Neuron (in vitro differentiated cells): ENCODE results near the gene IPO11.

ENCODE experiments used
- H2AFZ ChIP-seq: one replicate; pipeline ENCODE4 v1.6.1; 2013; ENCODE audit warnings: low read depth, mild to moderate bottlenecking, inconsistent platforms, low read length, moderate library complexity
- H3K27me3 ChIP-seq: one replicate; pipeline ENCODE4 v1.6.1; 2013; ENCODE audit warnings: low read length; ENCODE audit not compliant: insufficient read depth
- H3K36me3 ChIP-seq: one replicate; pipeline ENCODE4 v1.6.1; 2013; ENCODE audit warnings: low read length; ENCODE audit not compliant: insufficient read depth
- H3K4me1 ChIP-seq: one replicate; pipeline ENCODE4 v1.6.1; 2013; ENCODE audit warnings: low read length; ENCODE audit not compliant: insufficient read depth
- H3K4me3 ChIP-seq: 2 replicates; pipeline ENCODE4 v1.5.1; 2013; ENCODE audit warnings: mild to moderate bottlenecking, low read length, moderate library complexity
- H3K9me3 ChIP-seq: one replicate; pipeline ENCODE4 v1.6.1; 2013; ENCODE audit warnings: low read length

IPO11 gene

DNA sequence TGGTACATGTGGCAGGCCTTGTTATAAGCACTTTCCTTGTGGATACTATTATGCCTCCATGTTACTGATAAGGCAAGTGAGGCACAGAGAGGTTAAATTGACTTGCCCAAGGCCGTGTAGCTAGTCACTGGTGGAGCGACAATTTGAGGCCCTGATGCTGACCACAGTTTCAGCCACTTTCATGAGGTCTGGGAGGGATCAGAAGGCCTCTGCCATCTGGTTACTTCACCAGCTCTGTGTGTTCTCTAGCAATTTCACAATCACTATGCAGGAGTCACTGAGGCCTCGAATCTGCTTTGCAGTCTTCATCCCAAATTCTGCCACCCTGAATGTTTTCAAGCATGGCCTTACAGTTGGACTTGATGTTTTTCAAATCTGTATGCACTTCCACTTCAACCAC, 175.2 kb downstream of the IPO11 start:
- no peaks in the 10 kb centered on the region for H3K4me1 ChIP-seq
- no peak overlapping the region for H3K4me3 ChIP-seq
- H3K27me3 ChIP-seq, result no peaks in the 10 kb centered on the region
- no peak overlapping the region for H2AFZ ChIP-seq
- H3K9me3 ChIP-seq, result no peaks in the 10 kb centered on the region
- H3K36me3 ChIP-seq, result peaks cover 9% of the 10 kb centered on the region

DNA sequence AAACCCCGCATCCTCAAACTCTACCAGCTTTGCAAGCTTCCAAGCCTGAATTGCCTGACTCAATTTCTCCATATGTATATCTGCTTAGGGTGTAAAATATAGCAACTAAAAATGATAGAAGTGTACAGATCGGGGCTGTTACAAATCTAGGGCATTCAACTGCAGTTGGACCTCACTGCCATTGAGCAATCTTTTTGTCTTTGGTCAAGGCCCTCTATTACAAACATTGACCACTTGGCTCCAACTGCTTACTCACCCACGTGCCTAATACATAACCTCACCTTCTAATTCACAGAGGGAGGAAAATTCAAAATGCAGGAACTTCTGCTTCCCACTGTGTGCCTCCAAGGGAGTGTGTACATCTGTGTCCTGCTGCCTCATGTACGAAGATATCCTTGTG, 176.1 kb downstream of the IPO11 start:
- Histone ChIP-seq H3K36me3 (peaks cover 16% of the 10 kb centered on the region), H3K27me3 (no peaks in the 10 kb centered on the region), H3K4me1 (no peaks in the 10 kb centered on the region), H3K4me3 (no peak overlapping the region), H3K9me3 (no peaks in the 10 kb centered on the region), H2AFZ (no peak overlapping the region)

DNA sequence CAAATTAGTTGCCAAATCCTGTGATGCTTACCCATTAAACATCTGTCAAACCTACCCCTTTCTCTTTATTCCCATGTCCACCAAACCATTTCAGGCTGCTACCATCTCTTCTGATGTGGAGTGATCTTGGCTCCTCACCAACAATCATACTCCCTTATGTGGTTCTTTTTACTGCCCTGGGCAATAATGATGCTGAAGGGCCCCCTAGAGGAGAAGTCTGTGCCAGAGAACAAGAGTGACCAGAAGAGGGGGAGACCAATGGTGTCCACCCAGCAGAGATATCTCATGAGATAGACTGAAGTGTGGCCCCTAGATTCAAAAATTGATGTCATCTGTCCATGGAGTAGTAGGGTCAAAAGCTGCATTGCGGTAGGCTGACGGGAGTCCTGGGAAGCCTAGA, 176.9 kb downstream of the IPO11 start:
- Histone ChIP-seq H3K4me3 (no peak overlapping the region), H3K36me3 (peaks cover 16% of the 10 kb centered on the region), H2AFZ (no peak overlapping the region), H3K27me3 (no peaks in the 10 kb centered on the region), H3K4me1 (no peaks in the 10 kb centered on the region), H3K9me3 (no peaks in the 10 kb centered on the region)

DNA sequence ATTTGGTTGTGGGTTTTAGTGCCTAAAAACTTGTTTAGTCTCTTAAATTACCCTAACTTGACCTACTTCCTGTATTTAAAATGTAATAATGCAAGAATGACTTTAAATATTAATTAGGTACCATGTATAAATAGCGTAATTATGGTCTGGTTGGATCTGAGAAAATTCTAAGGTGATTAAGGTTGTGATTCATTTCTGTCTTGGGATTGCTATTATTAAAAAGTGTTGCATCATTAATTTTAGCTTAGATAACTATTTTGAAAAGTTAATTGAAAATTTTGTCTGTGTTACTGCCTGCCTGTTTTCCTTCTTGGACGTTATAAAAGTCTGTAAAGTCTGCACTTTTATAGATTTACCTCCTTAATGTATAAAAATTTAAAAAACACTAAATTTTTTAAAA, 177.8 kb downstream of the IPO11 start:
- no peaks in the 10 kb centered on the region for H3K4me1 ChIP-seq
- H3K27me3 ChIP-seq, result no peaks in the 10 kb centered on the region

DNA sequence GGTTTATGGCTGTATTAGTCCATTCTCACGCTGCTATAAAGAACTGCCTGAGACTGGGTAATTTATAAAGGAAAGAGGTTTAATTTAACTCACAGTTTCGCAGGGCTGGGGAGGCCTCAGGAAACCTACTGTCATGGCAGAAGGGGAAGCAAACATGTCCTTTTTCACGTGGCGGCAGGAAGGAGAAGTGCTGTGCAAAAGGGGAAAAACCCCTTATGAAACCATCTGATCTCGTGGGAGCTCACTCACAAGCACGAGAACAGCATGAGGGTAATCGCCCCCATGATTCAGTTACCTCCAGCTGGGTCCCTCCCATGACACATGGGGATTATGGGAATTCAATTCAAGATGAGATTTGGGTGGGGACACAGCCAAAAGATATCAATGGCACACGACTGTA, 180.0 kb downstream of the IPO11 start:
- no peaks in the 10 kb centered on the region for H3K4me1 ChIP-seq
- peaks cover 18% of the 10 kb centered on the region for H3K36me3 ChIP-seq
- H3K27me3 ChIP-seq, result no peaks in the 10 kb centered on the region
- H2AFZ ChIP-seq, result no peak overlapping the region
- H3K9me3 ChIP-seq, result no peaks in the 10 kb centered on the region
- H3K4me3 ChIP-seq, result no peak overlapping the region

More for the DNA sequence above, 177.8 kb downstream of the IPO11 start:
- Histone ChIP-seq H3K4me3 (no peak overlapping the region), H3K9me3 (no peaks in the 10 kb centered on the region), H2AFZ (no peak overlapping the region), H3K36me3 (peaks cover 16% of the 10 kb centered on the region)

DNA sequence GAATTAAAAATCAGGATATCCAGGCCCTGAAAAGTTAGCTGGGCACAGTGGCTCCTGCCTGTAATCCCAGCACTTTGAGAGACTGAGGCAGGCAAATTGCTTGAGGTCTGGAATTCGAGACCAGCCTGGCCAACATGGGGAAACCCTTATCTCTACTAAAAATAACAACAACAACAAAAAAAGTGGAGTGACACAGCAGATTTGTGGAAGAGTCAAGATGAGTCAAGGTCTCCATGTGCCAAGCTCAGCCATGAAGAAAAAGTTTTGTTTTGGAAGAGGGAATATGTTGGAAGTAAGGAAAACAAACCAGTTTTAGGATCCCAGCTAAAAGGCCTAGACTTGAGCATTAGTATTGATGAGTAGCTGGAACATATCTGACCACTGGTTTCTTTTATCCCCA, 180.8 kb downstream of the IPO11 start:
- no peaks in the 10 kb centered on the region for H3K27me3 ChIP-seq
- no peaks in the 10 kb centered on the region for H3K4me1 ChIP-seq
- H2AFZ ChIP-seq, result no peak overlapping the region
- H3K36me3 ChIP-seq, result peaks cover 18% of the 10 kb centered on the region
- H3K4me3 ChIP-seq, result no peak overlapping the region
- H3K9me3 ChIP-seq, result no peaks in the 10 kb centered on the region

DNA sequence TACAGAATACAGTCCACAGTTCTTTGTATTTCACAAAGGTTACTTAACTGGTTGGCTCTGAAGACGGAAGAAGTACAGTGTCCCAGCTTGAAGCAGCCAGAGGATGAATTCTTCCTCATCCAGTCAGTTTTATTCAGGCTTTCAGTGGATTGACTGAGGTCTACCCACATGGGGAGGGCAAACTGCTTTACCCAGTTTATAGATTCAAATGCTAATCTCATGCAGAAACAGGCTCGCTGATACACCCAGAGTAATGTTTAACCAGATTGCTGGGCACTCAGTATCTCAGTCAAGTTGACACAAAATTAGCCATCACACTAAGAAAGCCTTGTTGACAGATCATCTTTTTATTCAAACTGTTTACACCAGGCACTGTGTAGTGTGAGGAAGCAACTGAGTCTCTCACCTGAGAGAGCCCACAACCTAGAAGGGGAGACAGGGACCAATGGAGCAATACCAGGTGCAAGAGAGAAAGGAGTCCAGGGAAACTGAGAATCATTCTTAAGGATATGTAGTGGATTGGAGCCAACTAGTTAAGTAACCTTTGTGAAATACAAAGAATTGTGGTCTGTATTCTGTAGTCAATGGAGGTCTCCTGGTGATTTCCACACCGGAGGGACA, 181.9 kb downstream of the IPO11 start:
- Histone ChIP-seq H3K9me3 (no peaks in the 10 kb centered on the region), H3K36me3 (peaks cover 18% of the 10 kb centered on the region), H3K4me1 (no peaks in the 10 kb centered on the region)

DNA sequence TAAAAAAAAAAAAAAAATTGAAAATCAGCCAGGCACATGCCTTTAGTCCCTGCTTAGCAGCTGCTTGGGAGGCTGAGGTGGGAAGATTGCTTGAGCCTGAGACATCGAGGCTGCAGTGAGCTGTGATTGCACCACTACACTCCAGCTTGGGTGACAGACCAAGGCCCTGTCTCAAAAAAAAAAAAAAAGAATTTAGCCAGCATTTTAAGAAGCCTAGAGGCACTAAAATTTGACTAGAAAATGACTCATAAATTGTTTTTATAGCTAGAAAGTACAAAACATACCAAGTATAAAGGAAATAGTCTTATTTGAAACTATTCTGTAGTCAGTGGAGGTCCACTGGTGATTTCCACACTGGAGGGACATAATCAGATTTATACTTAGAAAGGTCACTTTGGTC, 183.5 kb downstream of the IPO11 start:
- no peaks in the 10 kb centered on the region for H3K4me1 ChIP-seq
- peaks cover 18% of the 10 kb centered on the region for H3K36me3 ChIP-seq
- H3K4me3 ChIP-seq, result no peak overlapping the region
- H3K9me3 ChIP-seq, result no peaks in the 10 kb centered on the region
- no peaks in the 10 kb centered on the region for H3K27me3 ChIP-seq
- H2AFZ ChIP-seq, result no peak overlapping the region

More for the DNA sequence above, 181.9 kb downstream of the IPO11 start:
- no peaks in the 10 kb centered on the region for H3K27me3 ChIP-seq
- no peak overlapping the region for H2AFZ ChIP-seq
- H3K4me3 ChIP-seq, result no peak overlapping the region

DNA sequence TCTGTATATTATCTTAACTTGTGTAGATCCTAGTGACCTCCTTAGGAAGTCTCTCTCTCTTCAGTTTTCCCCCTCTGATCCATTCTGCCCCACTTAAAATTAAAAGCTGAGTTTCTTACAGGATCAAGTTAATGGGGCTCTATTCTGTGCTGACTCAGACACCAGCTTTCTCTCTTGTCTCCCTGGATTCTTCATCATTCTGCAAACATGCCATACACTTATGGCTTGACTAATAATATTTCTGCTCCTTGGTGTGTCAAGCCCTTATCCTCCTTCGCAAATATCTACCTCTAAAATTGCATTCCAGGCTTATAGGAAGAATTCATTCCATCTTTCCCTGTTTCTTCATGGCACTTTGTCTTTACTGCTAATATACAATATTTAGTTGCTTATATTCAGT, 184.1 kb downstream of the IPO11 start:
- Histone ChIP-seq H3K27me3 (no peaks in the 10 kb centered on the region), H3K9me3 (no peaks in the 10 kb centered on the region), H2AFZ (no peak overlapping the region), H3K36me3 (peaks cover 15% of the 10 kb centered on the region), H3K4me3 (no peak overlapping the region), H3K4me1 (no peaks in the 10 kb centered on the region)

DNA sequence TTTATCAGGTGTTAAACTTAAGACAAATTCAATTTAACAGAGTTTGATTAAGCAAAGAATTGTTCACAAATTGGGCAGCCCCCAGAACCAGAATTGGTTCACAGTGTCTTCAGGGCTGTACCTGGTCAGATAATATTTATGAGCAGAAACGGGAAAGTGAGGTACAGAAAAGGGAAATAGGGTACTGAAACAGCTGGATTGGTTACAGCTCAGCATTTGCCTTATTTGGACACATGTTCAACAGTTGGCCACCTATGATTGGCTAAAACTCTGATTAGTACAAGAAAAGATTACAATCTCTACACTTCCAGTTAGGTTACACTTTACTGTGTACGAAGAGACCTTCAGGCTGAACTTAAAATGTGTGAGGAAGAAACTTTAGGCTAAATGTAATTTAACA, 184.8 kb downstream of the IPO11 start:
- Histone ChIP-seq H3K4me1 (no peaks in the 10 kb centered on the region), H2AFZ (no peak overlapping the region), H3K9me3 (no peaks in the 10 kb centered on the region), H3K27me3 (no peaks in the 10 kb centered on the region), H3K4me3 (no peak overlapping the region), H3K36me3 (peaks cover 13% of the 10 kb centered on the region)

DNA sequence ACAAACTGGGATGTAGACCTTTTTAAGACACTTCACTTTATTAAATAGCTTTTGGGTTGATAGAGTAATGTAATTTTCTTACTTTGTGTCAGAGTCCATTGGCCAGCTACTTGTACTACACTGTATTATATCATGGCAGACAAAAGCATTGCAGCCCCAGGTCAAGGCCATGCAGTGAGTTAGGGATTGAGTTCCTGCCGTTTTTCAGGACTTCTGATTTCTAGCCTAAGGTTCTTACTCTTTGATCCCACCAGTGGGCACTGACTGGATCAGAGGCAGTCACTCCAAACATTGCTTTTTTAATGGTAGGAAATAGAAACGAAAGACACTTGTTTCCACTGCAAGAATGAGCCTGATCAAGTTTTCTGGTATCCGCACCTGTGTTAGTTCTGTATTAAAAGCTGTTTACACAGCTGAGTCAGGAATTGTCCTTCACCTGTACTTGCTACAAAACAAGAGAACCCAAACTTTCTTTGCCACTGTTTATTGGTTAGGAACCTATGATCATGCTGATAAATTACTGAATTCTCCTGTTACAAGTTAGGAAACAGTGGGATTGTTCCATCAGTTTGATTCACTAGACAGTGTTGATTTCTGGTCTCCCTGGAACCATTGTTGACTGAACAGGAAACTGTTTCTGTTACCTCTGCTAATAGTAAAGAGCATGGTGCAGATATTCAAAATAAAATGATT, 188.1 kb downstream of the IPO11 start:
- H3K27me3 ChIP-seq, result no peaks in the 10 kb centered on the region
- H2AFZ ChIP-seq, result no peak overlapping the region
- no peak overlapping the region for H3K4me3 ChIP-seq
- peaks cover 11% of the 10 kb centered on the region for H3K36me3 ChIP-seq
- no peaks in the 10 kb centered on the region for H3K4me1 ChIP-seq
- peaks cover 3% of the 10 kb centered on the region for H3K9me3 ChIP-seq

DNA sequence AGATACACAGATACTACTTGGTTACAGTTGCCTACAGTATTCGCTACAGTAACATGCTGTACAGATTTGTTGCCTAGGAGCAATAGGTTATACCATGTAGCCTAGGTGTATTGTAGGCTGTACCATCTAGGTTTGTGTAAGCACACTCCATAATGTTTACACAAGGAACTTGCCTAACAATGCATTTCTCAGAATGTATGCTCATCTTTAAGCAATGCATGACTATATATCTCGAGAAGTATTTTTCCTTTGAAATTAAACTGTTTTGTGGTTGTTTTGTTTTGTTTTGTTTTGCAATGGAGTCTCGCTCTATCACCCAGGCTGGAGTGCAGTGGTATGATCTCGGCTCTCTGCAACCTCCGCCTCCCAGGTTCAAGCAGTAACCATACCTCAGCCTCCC, 191.4 kb downstream of the IPO11 start:
- Histone ChIP-seq H3K4me3 (no peak overlapping the region), H3K36me3 (peaks cover 9% of the 10 kb centered on the region), H3K27me3 (no peaks in the 10 kb centered on the region), H3K9me3 (peaks cover 3% of the 10 kb centered on the region), H3K4me1 (no peaks in the 10 kb centered on the region), H2AFZ (no peak overlapping the region)

DNA sequence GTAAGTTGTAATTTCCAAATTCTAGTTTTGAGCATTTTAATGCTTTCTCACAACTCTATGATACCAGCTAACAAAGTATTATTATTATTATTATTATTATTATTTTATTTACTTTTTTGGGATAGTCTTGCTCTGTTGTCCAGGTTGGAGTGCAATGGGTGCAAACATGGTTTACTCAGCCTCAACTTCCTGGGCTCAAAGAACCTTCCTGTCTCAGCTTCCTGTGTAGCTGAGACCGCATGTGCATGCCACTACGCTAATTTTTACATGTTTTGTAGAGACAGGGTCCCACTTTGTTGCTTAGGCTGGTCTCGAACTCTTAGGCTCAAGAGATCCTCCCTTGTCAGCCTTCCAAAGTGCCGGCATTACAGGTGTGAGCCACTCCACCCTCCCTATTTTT, 193.1 kb downstream of the IPO11 start:
- H3K4me1 ChIP-seq, result no peaks in the 10 kb centered on the region
- H3K4me3 ChIP-seq, result no peak overlapping the region
- peaks cover 9% of the 10 kb centered on the region for H3K36me3 ChIP-seq
- H3K9me3 ChIP-seq, result peaks cover 3% of the 10 kb centered on the region
- no peaks in the 10 kb centered on the region for H3K27me3 ChIP-seq
- H2AFZ ChIP-seq, result no peak overlapping the region

DNA sequence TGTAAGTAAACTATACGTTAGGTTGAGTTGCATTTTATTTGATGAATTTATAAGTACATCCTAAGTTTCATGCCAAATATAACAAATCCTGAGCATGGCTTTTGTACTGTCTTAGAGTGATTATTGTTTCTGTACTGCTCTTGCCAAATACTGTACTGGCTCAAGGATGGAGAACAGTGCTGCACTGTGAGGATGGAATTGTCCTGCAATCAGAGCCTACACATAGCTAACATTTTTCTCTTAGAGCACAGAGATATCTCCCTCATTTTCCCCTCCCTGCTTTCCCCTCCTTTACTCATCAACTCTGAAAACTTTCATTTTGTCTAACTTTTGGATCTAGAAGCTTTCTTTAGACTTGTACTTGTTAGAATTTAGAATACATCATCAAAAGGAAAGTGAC, 194.3 kb downstream of the IPO11 start:
- Histone ChIP-seq H3K36me3 (peaks cover 9% of the 10 kb centered on the region), H3K4me3 (no peak overlapping the region), H3K9me3 (peaks cover 3% of the 10 kb centered on the region), H2AFZ (no peak overlapping the region), H3K27me3 (no peaks in the 10 kb centered on the region), H3K4me1 (no peaks in the 10 kb centered on the region)
